ENCODE results near the gene ANKRD17.

ANKRD17 gene

GRCh38 chr4:73244945-73245601 lies 13.5 kb downstream of the ANKRD17 start:
- CTCF ChIA-PET: interaction anchor here (1.5 to 2.2 kb wide), 2 partner anchors 10 to 12 kb away, joined by 7 to 11 read pairs; no protein-coding TSS in a partner anchor
- no peak overlapping the region for H3K4me3 ChIP-seq (ENCODE audit: low read depth, low read length)
- TF ChIP-seq, protein P1, sequence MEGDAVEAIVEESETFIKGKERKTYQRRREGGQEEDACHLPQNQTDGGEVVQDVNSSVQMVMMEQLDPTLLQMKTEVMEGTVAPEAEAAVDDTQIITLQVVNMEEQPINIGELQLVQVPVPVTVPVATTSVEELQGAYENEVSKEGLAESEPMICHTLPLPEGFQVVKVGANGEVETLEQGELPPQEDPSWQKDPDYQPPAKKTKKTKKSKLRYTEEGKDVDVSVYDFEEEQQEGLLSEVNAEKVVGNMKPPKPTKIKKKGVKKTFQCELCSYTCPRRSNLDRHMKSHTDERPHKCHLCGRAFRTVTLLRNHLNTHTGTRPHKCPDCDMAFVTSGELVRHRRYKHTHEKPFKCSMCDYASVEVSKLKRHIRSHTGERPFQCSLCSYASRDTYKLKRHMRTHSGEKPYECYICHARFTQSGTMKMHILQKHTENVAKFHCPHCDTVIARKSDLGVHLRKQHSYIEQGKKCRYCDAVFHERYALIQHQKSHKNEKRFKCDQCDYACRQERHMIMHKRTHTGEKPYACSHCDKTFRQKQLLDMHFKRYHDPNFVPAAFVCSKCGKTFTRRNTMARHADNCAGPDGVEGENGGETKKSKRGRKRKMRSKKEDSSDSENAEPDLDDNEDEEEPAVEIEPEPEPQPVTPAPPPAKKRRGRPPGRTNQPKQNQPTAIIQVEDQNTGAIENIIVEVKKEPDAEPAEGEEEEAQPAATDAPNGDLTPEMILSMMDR (IDR thresholded peaks at IDR 0.05; ENCODE audit: insufficient read depth, low read length, missing control alignments): no peak
- POLR2A ChIA-PET: no interaction called here
- no peak for DNase-seq (ENCODE audit: low read depth, low spot score)

- ChIA-PET POLR2A (interaction anchor here (0.6 kb wide), 1 partner anchor 311 kb away, joined by 3 read pairs; no protein-coding TSS in a partner anchor), CTCF (interaction anchor here (1.1 kb wide), 1 partner anchor 14 kb away, joined by 4 read pairs; no protein-coding TSS in a partner anchor)
- no peak for DNase-seq (ENCODE audit: low read depth, low spot score)
- TF ChIP-seq, protein P1 (IDR thresholded peaks at IDR 0.05; ENCODE audit: insufficient read depth, low read length, missing control alignments): no peak
- no peak overlapping the region for H3K4me3 ChIP-seq (ENCODE audit: low read depth, low read length)
Measured at GRCh38 chr4:73237044-73237443, 21.6 kb downstream of the ANKRD17 start.

- ChIA-PET CTCF (interaction anchor here (1.1 to 1.2 kb wide), 2 partner anchors 13 to 21 kb away, joined by 3 to 4 read pairs; no protein-coding TSS in a partner anchor), POLR2A (no interaction called here)
- no peak for DNase-seq (ENCODE audit: low read depth, low spot score)
- no peak overlapping the region for H3K4me3 ChIP-seq (ENCODE audit: low read depth, low read length)
- TF ChIP-seq, protein P1 (IDR thresholded peaks at IDR 0.05; ENCODE audit: insufficient read depth, low read length, missing control alignments): no peak
Measured at GRCh38 chr4:73236151-73236550, 22.4 kb downstream of the ANKRD17 start.

- POLR2A ChIA-PET: no interaction called here
- no peak overlapping the region for H3K4me3 ChIP-seq (ENCODE audit: low read depth, low read length)
- DNase-seq (ENCODE audit: low read depth, low spot score): no peak
- CTCF ChIA-PET: interaction anchor here (1.1 to 1.6 kb wide), 2 partner anchors 21 to 22 kb away, joined by 3 to 4 read pairs; no protein-coding TSS in a partner anchor
- TF ChIP-seq, protein P1 (IDR thresholded peaks at IDR 0.05; ENCODE audit: insufficient read depth, low read length, missing control alignments): no peak
Measured at GRCh38 chr4:73234712-73235111, 23.9 kb downstream of the ANKRD17 start.

DNA sequence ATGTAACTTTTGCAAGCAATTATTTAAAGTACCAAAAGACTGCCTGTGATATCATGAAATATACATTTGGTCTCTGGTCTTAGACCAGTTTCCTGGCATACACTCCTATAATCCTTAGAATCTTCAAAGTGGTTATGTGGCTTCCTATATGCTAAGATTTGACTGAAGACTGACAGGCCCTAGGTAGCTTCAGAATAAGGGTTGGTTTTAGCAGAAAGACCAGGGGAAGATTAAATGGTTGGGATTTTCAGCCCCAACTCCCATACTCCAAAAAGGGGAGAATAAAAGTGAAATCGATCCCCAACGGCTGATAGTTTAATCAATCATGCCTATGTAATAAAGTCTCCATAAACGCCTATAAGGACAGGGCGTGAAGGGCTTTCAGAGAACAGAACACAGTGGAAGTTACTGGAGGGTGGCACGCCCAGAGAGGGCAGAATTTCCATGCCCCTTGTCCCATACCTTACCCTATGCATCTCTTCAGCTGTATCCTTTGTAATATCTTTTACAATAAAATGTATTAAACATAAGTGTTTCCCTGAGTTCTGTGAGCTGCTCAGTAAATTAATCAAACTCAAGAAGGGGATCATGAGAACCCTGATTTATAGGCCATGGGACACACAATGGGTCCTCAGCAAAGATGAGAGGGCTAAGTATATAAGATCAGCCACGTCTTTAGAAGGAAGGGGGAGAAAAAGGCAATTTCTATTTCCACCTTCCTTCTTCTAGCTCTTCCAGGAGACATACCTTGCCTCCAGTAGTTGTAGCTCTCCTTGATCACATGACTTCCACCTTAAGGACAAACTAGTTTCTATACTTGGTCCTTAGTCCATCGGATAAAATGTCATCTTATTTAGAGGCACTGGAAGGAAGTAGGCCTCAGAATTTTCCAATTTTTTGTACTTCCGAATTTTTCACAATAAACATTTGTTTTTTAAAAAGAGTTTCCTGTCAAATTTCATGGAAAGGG lies 26.8 kb downstream of the ANKRD17 start:
- no peak overlapping the region for H3K4me3 ChIP-seq (ENCODE audit: low read depth, low read length)
- TF ChIP-seq, protein P1 (IDR thresholded peaks at IDR 0.05; ENCODE audit: insufficient read depth, low read length, missing control alignments): no peak
- no peak for DNase-seq (ENCODE audit: low read depth, low spot score)
- ChIA-PET POLR2A (no interaction called here), CTCF (interaction anchor here (0.8 kb wide), 1 partner anchor 25 kb away, joined by 4 read pairs; no protein-coding TSS in a partner anchor)
